Stimulated activated CD8-positive, alpha-beta memory T cell treated with anti-CD3 and anti-CD28 coated beads, Interleukin-4, amount 100 ng/mL, for 4 hours (primary cell): ENCODE results near the gene NAGLU.
"Not testable (repeated sequence)": the region's sequence is repeated elsewhere in the genome, so short reads cannot be mapped to it uniquely, and the experiment has no call there.

Source experiments
- DNase-seq, 2 donors: peaks; one replicate each; pipeline ENCODE4 v3.0.0-alpha.2; 2020; ENCODE audit warnings: low read depth in 2 of 2, low spot score in 1 of 2

The NAGLU gene

DNA sequence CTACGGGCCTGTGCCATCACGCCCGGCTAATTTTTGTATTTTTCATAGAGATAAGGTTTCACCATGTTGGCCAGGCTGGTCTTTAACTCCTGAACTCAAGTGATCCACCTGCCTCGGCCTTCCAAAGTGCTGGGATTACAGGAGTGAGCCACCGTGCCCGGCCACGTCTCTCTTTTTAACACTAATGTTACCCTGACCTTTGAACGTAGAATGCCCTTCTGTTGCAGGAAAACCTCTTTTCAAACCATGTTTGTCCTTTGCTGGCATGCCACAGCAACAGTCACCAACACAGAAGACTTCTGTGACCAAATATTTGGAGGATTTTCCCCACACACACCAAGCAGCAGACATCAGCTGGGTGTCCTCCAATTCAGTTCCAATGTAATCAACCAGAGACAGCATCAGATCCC lies 8.8 kb downstream of the NAGLU start:
- no peak for DNase-seq

DNA sequence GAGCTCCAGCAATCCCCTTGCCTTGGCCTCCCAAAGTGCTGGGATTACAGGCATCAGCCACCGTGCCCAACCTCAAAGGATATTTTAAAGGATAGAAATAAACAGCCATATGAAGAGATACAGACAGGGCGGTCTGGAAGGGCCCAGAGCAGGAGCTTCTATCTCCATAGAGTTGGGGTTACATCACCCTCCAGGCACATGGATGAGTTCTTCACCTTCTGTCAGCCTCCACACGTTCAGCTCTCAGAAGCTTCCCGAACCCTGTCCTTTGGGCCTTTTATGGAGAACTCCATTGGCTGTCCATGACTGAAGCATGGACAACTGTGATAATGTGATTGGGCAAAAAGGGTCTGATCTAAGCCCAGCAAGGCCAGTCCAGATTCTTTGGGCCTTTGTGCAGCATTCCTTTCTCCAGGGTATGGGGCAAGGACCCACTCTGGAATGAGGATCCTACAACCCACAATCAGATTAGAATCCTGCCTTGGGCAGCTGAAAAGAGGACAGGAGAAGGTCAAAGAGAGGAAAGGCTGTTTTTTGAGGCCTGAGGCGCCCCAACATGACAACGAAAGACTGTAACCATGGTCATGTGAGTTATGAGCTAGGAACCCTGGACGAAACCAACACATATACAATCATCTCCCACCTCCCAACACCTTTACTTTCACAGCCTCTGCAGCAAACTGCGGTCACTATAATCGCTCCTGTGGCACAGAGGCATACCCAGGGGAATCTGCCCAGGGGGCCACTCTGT lies 9.9 kb downstream of the NAGLU start:
- not testable (repeated sequence) for DNase-seq

DNA sequence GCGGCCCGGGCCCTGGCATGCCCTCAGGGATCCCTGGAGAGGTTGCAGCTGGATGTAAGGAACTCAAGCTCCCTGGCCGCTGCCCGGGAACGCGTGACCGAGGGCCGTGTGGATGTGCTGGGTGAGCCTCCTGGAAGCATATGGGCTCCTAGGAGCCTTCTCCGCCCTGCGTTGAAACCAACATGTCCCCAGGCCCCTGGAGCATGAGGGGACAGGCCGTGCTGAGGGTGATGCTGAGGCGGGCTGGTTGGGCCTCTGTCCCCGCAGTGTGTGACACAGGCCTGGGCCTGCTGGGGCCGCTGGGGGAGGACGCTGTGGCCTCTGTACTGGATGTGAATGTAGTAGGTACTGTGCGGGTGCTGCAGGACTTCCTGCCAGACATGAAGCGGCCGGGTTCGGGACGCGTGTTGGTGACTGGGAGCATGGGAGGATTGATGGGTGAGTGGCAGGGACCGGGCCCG lies 11.0 kb downstream of the NAGLU start:
- DNase-seq: no peak

DNA sequence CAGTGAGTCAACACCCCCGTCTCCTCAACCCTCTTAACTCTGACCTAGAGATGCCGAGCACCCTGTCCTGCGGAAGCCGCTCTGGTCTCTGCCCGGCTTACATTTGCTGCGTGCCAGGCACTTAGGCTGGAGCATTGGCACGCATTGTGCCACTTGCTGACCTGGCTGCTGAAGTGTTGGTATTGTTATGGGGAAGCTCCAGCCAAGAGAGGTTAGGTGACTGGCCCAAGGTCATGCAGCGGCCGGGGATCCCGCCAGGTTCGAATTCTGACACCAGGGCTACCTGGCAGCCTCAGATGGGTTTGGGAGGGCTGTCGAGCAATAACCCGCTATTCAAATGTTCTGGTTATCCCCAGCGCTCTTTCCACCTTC lies 11.6 kb downstream of the NAGLU start:
- no peak for DNase-seq

DNA sequence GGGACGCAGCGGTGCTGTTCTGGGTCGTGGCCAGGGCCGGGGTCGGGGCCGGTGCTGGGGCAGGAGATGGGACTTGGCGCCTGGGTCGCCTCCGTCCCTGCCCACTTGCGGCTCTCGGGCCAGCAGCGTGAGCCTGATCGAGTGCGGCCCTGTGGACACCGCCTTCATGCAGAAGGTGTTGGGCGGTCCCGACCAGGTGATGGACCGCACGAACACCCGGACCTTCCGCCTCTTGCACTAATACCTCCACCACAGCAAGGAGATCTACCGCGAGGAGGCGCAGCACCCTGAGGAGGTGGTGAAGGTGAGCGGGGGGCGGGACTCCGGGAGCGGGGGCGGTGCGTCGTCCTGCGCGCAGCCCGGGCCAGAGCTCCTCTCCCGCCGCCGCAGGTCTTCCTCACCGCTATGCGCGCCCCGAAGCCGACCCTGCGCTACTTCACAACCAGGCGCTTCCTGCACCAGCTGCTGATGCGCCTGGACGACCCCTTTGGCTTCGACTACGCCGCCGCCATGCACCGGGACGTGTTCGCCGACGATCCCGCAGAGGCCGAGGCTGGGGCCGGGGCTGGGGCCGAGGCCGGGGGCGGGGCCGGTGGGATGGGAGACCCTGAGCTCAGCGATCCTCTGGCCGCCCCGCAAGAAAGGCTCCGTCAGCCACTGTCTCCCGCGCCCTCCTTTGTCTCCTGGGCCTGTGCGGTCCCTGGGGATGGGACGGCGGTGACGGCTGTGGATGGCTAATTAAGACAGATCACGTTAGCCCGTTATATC lies 12.2 kb downstream of the NAGLU start:
- DNase-seq: peak; percentile 48 to 60

DNA sequence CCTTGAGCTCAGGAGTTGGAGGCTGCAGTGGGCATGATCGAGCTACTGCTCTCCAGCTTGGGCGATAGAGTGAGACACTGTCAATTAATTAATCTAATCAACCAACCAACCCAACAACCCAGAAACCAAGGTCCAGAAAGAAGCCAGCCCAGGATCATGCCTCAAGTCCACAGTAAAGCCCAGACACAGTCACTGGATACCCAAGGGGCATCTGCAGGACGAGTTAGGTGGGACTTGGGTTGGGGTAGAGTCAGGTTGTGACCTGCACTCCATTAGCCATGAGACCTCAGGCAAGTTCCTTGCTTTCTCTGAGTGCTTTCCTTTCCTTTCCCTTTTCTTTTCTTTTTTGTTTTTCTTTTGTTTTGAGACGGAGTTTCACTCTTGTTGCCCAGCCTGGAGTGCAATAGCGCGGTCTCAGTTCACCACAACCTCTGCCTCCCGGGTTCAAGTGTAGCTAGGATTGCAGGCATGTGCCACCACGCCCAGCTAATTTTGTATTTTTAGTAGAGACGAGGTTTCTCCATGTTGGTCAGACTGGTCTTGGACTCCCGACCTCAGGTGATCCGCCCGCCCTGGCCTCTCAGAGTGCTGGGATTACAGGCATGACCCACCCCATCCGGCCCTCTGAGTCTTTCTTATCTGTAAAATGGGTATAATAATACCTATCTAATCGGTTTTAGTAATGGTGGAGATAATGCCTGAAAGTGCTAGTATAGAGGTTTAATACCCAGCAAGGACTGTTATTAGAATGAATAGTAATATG lies 13.1 kb downstream of the NAGLU start:
- DNase-seq: no peak

DNA sequence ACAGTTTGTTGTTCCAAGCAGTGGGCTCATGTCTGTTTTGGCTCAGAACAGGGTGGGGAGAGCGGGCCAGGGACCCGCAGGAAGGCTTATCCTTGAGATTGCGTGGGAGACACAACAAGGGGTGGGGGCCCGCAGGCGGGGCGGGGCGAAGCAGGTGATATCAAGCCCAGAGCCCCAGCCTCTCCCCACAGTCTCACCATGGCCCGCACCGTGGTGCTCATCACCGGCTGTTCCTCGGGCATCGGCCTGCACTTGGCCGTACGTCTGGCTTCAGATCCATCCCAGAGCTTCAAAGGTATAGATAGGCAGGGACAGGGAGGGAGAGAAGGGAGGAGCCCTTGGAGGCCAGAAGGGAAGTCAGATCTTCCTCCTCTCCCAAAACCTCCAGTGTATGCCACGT lies 16.7 kb downstream of the NAGLU start, which contains the start of gene HSD17B1:
TSS of gene HSD17B1 (plus strand) at position 188 of the 400 bp plus-strand sequence. CDS start at position 199, 11 bp downstream.
- DNase-seq: not testable (repeated sequence)

DNA sequence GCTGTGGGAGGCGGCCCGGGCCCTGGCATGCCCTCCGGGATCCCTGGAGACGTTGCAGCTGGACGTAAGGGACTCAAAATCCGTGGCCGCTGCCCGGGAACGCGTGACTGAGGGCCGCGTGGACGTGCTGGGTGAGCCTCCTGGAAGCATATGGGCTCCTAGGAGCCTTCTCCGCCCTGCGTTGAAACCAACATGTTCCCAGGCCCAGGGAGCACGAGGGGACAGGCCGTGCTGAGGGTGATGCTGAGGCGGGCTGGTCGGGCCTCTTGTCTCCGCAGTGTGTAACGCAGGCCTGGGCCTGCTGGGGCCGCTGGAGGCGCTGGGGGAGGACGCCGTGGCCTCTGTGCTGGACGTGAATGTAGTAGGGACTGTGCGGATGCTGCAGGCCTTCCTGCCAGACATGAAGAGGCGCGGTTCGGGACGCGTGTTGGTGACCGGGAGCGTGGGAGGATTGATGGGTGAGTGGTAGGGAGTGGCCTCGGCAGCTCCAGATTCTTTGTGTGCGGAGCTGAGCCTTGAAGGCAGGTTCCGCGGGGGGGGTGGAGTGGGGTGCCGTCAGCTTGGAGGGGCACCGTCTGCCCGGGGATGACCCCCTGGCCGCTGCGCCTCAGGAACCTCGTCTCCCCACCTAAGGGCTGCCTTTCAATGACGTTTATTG lies 17.2 kb downstream of the NAGLU start:
- DNase-seq: no peak

DNA sequence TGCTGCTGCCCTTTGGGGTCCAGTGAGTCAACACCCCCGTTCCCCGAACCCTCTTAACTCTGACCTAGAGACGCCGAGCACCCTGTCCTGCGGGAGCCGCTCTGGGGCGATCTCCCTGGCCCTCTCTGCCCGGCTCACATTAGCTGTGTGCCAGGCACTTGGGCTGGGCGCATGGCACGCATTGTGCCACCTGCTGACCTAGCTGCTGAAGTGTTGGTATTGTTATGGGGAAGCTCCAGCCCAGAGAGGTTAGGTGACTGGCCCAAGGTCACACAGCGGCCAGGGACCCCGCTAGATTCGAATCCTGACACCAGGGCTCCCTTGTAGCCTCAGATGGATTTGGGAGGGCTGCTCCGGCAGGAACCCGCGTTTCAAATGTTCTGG lies 17.8 kb downstream of the NAGLU start:
- no peak for DNase-seq

DNA sequence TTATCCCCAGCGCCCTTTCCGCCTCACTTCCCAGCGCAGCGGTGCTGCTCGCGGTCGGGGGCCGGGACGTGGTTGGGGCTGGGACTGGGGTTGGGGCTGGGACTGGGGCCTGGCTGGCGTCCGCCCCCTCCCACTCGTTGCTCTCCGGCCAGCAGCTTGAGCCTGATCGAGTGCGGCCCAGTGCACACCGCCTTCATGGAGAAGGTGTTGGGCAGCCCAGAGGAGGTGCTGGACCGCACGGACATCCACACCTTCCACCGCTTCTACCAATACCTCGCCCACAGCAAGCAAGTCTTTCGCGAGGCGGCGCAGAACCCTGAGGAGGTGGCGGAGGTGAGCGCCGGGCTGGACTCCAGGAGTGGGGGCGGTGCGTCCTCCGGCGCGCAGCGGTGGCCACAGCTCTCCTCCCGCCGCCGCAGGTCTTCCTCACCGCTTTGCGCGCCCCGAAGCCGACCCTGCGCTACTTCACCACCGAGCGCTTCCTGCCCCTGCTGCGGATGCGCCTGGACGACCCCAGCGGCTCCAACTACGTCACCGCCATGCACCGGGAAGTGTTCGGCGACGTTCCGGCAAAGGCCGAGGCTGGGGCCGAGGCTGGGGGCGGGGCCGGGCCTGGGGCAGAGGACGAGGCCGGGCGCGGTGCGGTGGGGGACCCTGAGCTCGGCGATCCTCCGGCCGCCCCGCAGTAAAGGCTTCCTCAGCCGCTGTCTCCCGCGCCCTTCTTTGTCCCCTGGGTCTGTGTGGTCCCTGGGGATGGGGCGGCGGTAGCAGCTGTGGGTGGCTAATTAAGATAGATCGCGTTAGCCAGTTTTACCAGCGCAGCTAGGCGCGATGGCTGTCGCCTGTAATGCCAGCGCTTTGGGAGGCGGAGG lies 18.4 kb downstream of the NAGLU start:
- peak in 1 of 2 donors; percentile 58 for DNase-seq

DNA sequence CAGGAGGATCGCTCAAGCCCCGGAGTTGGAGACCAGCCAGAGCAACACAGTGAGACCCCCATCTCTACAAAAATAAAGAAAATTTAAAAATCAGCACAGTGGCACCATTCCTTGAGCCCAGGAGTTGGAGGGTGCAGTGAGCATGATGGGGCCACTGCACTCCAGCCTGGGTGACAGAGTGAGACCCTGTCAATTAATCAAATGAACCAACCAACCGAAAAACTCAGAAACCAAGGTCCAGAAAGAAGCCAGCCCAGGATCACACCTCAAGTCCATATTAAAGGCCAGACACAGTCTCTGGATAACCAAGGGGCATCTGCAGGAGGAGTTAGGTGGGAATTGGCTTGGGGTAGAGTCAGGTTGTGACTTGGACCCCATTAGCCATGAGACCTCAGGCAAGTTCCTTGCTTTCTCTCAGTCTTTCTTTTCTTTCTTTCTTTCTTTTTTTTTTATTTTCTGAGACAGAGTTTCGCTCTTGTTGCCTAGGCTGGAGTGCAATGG lies 19.1 kb downstream of the NAGLU start:
- DNase-seq: no peak

DNA sequence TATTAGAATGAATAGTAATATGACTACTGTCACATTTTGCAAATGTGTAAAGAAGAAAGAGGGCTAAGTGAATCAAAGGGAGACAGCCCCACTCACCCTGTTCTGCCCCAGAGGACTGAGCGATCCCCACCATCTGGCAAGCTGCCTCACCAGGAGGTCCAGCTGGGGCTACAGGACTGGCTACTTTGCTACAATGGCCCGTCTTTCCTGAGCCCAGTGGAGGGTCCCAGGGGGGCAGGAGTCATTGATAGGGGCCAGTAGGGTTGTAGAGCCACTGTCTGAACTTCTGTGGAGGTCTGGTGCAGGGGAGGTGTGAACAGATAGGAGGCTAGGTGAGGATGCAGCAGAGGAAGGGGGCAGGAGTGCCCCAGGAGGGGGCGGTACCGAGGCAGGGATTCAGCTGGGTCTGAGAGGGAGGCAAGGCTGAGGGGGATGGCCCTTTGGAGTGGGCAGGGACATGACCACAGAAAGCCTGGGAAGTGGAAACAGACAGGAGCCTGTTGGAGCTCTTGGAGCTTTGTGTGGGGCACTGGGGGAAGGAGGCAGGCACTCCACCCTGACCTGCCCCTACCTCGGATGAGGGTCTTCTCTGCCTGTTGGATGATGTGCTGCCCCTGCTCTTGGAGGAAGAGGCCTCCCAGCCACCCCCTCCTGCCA lies 20.0 kb downstream of the NAGLU start:
- not testable (repeated sequence) for DNase-seq

DNA sequence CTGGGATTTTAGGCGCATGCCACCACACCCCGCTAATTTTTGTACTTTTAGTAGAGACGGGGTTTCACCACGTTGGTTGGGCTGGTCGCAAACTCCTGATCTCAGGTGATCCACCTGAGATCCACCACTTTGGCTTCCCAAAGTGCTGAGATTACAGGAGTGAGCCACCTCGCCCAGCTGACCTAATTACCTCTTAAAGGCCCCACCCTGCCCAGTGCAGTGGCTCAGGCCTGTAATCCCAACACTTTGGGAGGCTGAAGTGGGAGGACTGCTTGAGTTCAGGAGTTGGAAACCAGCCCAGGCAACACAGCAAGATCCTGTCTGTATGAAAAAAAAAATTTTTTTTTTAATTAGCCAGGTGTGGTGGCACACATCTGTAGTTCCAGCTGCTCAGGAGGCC lies 23.0 kb downstream of the NAGLU start:
- no peak for DNase-seq

DNA sequence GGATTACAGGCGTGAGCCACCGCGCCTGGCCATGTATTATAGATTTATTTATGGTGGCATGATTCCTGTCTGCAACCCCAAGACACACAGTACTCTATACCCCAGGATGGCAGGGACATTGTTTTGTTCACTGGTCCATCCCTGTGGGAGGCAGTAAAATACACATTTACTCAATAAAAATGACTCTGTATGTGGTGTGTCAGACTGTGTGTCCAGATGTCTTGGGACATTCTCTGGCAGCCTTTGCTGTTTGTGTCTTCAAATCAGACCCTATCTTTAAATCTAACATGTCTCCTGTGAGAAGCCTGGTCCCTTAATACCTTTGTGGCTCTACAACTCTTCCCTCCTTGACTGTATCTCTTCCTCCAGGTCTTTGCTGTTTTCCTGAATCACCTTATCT lies 24.2 kb downstream of the NAGLU start:
- no peak for DNase-seq

DNA sequence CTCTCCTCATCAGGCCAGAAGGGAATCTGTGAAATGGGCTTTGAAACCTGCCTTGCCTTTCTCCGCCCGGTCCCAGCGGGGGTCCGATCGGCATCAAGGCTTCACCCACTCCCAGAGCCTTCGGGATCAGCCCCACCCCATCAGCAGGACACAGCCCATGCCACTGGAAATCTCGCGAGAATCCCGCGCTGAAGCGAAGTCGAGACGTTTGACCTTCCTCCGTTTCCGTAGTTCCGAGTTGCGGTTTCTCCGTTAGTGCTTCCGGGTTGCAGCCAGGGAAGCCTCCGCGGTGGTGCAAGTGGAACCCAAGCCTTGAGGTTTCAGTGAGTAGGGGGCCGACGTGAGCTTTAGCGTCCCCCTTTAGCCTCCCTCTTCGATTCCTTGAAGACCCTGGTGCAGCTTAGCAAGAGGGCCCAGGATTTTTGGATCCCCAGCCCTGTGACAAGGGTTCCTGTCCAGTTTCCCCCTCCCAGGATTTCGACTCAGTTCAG lies 25.9 kb downstream of the NAGLU start, which contains the start of gene COASY:
TSS of gene COASY (plus strand) at position 252 of the 491 bp plus-strand sequence. CDS start 475 bp downstream, outside the sequence.
- peak; percentile 80 to 85 for DNase-seq

DNA sequence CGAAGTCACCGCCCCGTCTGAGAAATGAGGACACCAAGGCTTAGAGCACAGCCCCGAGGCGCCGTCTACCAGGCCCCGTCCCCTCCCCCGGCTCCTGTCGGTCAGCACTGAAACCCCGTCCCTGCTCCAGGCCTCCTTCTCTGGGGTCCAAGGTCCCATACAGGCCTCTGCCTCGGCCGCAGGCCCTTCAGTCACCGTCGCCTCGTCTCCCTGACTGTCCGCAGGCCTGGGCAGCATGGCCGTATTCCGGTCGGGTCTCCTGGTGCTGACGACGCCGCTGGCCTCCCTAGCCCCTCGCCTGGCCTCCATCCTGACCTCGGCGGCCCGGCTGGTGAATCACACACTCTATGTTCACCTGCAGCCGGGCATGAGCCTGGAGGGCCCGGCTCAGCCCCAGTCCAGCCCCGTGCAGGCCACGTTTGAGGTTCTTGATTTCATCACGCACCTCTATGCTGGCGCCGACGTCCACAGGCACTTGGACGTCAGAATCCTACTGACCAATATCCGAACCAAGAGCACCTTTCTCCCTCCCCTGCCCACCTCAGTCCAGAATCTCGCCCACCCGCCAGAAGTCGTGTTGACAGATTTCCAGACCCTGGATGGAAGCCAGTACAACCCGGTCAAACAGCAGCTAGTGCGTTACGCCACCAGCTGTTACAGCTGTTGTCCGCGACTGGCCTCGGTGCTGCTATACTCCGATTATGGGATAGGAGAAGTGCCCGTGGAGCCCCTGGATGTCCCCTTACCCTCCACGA lies 26.5 kb downstream of the NAGLU start:
- no peak for DNase-seq

DNA sequence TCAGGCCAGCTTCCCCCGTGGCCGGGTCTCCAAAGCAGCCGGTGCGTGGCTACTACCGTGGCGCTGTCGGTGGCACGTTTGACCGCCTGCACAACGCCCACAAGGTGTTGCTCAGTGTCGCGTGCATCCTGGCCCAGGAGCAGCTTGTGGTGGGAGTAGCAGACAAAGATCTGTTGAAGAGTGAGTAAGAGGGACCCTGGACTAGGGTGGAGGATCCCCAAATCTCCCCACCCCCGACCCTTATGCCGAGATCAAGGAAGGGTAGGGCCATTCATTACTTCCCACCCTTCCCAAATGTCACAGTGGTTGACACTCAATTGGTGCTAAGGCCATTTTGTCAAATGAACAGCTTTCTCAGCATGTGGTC lies 27.1 kb downstream of the NAGLU start:
- no peak for DNase-seq

DNA sequence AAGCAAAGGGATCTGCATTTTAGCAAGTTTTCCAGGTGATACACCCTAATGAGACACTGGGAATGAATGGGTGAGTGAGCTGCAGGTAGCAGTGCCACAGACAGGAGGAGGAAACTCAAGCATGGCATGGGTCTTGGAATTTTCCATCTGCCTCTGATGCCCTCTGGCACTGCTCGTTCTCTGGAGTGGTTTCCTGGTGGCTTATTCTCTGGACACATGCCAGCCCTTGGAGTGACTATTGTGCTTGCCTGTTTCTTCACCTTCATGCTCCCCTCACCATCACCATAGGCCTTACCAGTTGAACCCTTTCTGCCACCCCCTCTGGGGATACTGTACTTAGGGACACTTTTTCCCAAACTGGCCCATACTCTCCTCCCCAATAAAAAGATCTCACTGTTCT lies 27.5 kb downstream of the NAGLU start:
- no peak for DNase-seq

DNA sequence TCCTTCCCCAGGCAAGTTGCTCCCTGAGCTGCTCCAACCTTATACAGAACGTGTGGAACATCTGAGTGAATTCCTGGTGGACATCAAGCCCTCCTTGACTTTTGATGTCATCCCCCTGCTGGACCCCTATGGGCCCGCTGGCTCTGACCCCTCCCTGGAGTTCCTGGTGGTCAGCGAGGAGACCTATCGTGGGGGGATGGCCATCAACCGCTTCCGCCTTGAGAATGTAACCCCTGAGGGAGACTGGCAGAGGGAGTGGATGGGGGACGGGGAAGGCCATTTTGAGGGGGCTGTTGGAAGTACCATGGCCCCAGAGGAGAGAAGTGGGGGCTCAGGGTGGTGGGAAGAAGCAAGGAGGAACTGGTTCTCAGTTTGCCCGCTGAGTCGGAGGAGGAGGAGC lies 27.9 kb downstream of the NAGLU start:
- no peak for DNase-seq
